C4-2B (cell line): ENCODE data around the gene RIPOR3.

Experiments used
- ZFX ChIP-seq: fragments of 450-650 bp; IDR thresholded peaks from 2 replicates; pipeline ENCODE4 v1.6.1; 2017
- TF ChIP-seq, protein P1 (sequence below): fragments of 450-650 bp; conservative IDR thresholded peaks from 2 replicates; pipeline ENCODE4 v1.5.1; 2017; ENCODE audit warnings: mild to moderate bottlenecking

DNA sequence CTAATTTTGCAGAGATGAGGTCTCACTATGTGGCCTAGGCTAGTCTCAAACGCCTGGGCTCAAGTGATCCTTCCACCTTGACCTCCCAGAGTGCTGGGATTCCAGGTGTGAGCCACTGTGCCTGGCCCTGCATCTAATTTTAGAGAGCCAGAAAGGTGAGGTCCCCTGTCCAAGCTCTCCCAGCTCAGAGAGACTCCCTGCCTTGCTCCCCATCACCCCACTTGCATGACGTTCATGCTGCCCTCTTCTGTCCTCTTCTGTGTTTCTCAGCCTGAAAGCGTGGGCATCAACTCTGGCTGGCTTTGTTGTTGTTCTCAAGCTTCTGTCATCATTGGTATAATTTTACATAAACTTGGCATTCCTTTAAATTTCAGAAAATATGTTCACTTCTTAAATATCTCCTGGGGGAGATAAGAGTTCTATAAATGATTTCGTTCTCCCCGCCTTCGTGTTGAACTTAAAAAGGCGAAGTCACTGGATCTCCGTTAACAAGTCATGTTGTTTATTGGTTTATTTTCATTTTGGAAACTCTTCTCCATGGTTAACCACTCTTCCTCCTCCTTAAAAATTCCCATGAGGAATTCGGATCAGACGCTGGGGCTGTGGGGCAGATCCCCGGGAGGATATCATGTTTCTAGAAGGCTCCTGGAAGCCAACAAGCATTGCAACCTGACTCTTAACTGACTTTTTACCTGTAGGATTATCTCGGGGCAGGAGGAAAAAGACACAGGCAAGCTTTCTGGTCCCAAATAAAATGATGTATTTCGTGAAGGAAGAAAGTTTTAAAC is 26.8 kb upstream of the RIPOR3 start:
- TF ChIP-seq, protein P1, sequence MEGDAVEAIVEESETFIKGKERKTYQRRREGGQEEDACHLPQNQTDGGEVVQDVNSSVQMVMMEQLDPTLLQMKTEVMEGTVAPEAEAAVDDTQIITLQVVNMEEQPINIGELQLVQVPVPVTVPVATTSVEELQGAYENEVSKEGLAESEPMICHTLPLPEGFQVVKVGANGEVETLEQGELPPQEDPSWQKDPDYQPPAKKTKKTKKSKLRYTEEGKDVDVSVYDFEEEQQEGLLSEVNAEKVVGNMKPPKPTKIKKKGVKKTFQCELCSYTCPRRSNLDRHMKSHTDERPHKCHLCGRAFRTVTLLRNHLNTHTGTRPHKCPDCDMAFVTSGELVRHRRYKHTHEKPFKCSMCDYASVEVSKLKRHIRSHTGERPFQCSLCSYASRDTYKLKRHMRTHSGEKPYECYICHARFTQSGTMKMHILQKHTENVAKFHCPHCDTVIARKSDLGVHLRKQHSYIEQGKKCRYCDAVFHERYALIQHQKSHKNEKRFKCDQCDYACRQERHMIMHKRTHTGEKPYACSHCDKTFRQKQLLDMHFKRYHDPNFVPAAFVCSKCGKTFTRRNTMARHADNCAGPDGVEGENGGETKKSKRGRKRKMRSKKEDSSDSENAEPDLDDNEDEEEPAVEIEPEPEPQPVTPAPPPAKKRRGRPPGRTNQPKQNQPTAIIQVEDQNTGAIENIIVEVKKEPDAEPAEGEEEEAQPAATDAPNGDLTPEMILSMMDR, result no peak
- no peak for TF ChIP-seq ZFX
